ENCODE results near the gene TEX35.
"Not testable (repeated sequence)": the region's sequence is repeated elsewhere in the genome, so short reads cannot be mapped to it uniquely, and the experiment has no call there.

Gene TEX35

DNA sequence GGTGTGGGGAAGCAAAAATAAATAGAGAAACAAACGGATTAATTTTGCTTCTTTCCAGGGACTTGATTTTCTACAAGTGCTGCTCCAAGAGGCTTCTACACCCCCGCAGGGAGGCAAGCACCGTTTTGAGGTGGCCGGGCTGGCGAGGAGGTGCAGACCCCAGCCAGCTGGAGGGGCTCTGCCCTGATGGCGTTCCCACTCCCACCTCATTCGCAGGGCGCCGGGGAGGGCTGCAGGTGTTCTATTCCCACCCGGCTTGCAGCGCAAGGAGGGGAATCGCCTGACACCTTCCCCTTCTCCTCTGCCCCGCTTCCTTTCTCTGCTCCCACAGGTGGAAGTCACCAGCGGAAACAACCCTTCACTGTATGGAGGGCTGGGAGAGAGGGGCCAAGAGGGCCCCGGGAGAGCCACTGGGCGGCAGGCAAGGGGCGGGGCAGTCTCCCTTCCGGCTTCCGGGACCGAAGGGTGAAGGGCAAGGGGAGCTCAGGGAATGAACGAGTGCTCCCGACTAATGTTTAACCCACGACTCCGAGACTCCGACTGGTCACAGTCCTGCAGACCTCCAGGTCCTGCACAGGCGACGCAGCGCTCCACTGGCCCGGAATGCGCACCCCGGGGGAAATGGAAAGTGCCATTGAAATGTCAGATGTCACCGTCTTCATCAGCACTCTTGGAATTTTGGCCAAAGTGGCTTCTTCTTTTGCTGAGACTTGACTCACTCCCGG lies 29.1 kb downstream of the TEX35 start:
- DNase-seq (ENCODE audit: low spot score), result peak; percentile 42

GRCh38 chr1:178542554-178543289 lies 29.8 kb downstream of the TEX35 start:
- DNase-seq (ENCODE audit: low spot score), result peak; percentile 89

DNA sequence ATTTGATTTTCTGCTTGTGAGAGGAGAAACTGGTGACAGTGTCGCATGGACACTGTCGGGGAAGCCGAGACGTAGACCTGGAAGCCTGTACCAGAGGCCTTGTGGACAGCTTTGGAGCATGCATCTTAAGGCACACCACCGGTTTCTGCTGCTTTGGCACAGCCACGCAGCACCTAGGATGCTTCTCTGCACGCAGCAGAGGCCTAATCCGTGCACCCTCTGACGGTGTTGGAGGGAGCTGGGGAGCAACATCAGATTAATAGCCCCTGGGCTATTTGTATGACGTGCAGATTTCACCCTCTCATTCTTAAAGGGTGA lies 30.3 kb downstream of the TEX35 start:
- no peak for DNase-seq (ENCODE audit: low spot score)

DNA sequence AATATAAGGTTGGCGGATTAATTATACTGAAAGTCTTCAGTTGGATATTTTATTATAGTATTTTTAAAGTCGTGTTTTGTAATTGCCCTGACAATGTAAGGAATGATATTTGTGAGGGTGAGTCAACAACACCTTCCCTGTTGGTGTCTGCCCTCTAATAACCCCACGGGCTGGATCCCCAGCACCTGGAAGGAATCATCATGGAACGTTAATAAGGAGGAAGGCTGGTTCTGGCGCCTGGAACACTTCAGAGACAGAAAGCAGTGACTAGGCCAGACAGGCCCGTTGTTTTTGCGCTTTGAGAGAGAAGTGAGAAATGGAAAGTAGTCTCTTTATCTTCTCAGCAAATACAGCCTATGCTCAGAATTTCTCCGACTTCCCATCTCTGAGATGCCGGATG lies 31.6 kb downstream of the TEX35 start:
- DNase-seq (ENCODE audit: low spot score), result no peak

- DNase-seq (ENCODE audit: low spot score), result no peak
Observed at GRCh38 chr1:178548108-178548507, 35.2 kb downstream of the TEX35 start.

GRCh38 chr1:178551307-178551706 lies 38.4 kb downstream of the TEX35 start:
- no peak for DNase-seq (ENCODE audit: low spot score)

GRCh38 chr1:178551940-178552339 lies 39.0 kb downstream of the TEX35 start:
- DNase-seq (ENCODE audit: low spot score), result no peak

- DNase-seq (ENCODE audit: low spot score), result no peak
Observed at GRCh38 chr1:178552856-178553255, 39.9 kb downstream of the TEX35 start.

GRCh38 chr1:178554351-178554750 lies 41.4 kb downstream of the TEX35 start:
- not testable (repeated sequence) for DNase-seq (ENCODE audit: low spot score)

- DNase-seq (ENCODE audit: low spot score), result not testable (repeated sequence)
Observed at GRCh38 chr1:178555613-178556012, 42.7 kb downstream of the TEX35 start.

GRCh38 chr1:178558816-178559215 lies 45.9 kb downstream of the TEX35 start:
- not testable (repeated sequence) for DNase-seq (ENCODE audit: low spot score)

- DNase-seq (ENCODE audit: low spot score), result no peak
Observed at GRCh38 chr1:178560871-178561376, 48.0 kb downstream of the TEX35 start.

DNA sequence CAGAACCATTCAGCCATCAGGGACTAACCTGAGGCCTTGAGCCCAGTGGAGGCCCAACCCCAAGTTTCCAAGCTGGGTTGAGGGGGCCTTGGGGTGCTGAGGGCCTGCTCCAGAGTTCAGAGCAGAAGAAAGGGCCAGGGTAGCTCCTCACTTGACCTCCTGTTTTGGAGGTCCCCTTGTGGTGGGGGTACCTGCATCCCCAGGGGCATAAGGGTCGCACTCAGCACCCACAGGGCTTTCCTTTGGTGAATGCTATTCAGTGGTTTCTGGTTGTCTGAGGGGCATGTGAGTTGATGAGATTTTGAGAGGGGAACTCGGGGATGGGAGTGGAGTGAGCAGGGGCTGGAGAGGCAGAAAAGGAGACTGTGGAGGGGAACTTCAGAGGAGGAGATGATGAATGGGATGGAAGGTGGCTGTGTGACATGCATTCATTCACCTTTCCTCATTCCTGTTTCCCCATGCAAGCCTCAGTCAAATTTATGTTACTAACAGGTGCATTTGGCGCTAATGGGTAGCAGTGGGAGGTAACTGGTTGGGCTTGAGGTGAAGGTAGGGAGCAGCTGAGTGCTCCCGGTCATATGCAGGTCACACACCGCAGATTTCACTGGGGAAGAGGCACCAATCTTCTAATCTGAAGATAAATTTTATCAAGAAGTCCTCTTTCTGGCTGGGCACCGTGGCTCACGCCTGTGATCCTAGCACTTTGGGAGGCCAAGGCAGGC lies 50.4 kb downstream of the TEX35 start:
- DNase-seq (ENCODE audit: low spot score), result no peak

- no peak for DNase-seq (ENCODE audit: low spot score)
Observed at GRCh38 chr1:178564086-178564782, 51.3 kb downstream of the TEX35 start.

DNA sequence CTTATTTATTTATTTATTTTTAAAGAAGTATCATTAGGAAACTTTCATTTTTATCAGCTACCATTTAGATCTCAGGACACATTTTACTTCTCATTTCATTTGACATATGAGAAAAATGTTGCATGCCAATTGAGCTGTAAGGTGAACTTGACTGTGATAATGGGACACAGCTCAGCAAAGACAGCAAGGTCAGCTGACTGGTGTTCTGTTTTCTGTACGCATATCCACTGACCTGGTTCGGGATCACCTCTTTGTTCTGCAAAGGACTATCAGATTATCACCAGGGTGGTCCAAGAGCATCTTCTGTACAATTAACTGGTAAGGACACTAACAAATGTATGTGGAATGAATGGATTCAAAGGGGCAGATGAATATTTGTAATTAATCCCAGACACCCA lies 51.9 kb downstream of the TEX35 start:
- no peak for DNase-seq (ENCODE audit: low spot score)

- DNase-seq (ENCODE audit: low spot score), result no peak
Observed at GRCh38 chr1:178565586-178565985, 52.7 kb downstream of the TEX35 start.

- DNase-seq (ENCODE audit: low spot score), result no peak
Observed at GRCh38 chr1:178566187-178566586, 53.3 kb downstream of the TEX35 start.

- DNase-seq (ENCODE audit: low spot score), result peak; percentile 55
Observed at GRCh38 chr1:178571807-178572206, 58.9 kb downstream of the TEX35 start.
